HepG2 (cell line): ENCODE measurements around the gene FAM228B. TPM values are rescaled to one million over a fixed set of nuclear protein-coding genes. Genes with fewer than 3 reads are reported as not detected.
A peak's percentile ranks its signal among the peaks of the same experiment; 100 is the strongest.

Experiments
- CHD2 ChIP-seq: IDR thresholded peaks from 2 replicates; pipeline ENCODE4 v1.6.1; 2011; ENCODE audit warnings: low read depth, low read length, improper control_type of control experiment
- CSRNP1 ChIP-seq: sonication (generic); formaldehyde crosslinking; IDR thresholded peaks from 2 replicates; pipeline ENCODE4 v1.8.1; 2023; ENCODE audit warnings: mild to moderate bottlenecking, missing genetic modification reagents
- E2F1 ChIP-seq: sonication (generic); formaldehyde crosslinking; IDR thresholded peaks from 2 replicates; pipeline ENCODE4 v1.5.0; 2020; ENCODE audit warnings: missing genetic modification reagents
- GPBP1L1 ChIP-seq: sonication (generic); formaldehyde crosslinking; IDR thresholded peaks from 2 replicates; pipeline ENCODE4 v1.5.0; 2020; ENCODE audit warnings: mild to moderate bottlenecking, missing genetic modification reagents
- MIER3 ChIP-seq: IDR thresholded peaks from 2 replicates; pipeline ENCODE4 v1.6.1; 2016; ENCODE audit warnings: missing compliant biosample characterization, borderline replicate concordance
- MXI1 ChIP-seq: IDR thresholded peaks from 3 replicates; pipeline ENCODE4 v1.6.1; 2012; ENCODE audit warnings: low read depth, low read length, inconsistent platforms, borderline replicate concordance
- RXRA ChIP-seq: sonication (generic); formaldehyde crosslinking; IDR thresholded peaks from 2 replicates; pipeline ENCODE4 v1.5.1; 2020; ENCODE audit warnings: missing genetic modification reagents
- SIN3A ChIP-seq: IDR thresholded peaks from 2 replicates; pipeline ENCODE4 v1.6.1; 2011; ENCODE audit warnings: low read depth, mild to moderate bottlenecking, control low read depth, low read length, borderline replicate concordance
- SOX13 ChIP-seq, 3 experiments: fragments of 450-650 bp in 1 of 3; sonication (generic) in 1 of 3; formaldehyde crosslinking in 1 of 3; IDR thresholded peaks in 2 of 3; conservative IDR thresholded peaks in 1 of 3; 2 replicates each; pipeline versions ENCODE4 v1.5.0 to v1.6.1; 2016 to 2020; ENCODE audit warnings: antibody characterized with exemption in 1 of 3, mild to moderate bottlenecking in 1 of 3, missing compliant biosample characterization in 1 of 3, missing genetic modification reagents in 1 of 3, moderate library complexity in 1 of 3
- SPEN ChIP-seq: sonication (generic); formaldehyde crosslinking; IDR thresholded peaks from 2 replicates; pipeline ENCODE4 v1.5.1; 2020; ENCODE audit warnings: low read depth, mild to moderate bottlenecking, missing genetic modification reagents
- XBP1 ChIP-seq: sonication (generic); formaldehyde crosslinking; IDR thresholded peaks from 2 replicates; pipeline ENCODE4 v1.5.0; 2020; ENCODE audit warnings: missing genetic modification reagents
- XRCC5 ChIP-seq: fragments of 200-400 bp; formaldehyde crosslinking; optimal IDR thresholded peaks from 2 replicates; pipeline ENCODE3; 2017; ENCODE audit warnings: mild to moderate bottlenecking, low read length
- ZBTB10 ChIP-seq: sonication (generic); formaldehyde crosslinking; IDR thresholded peaks from 2 replicates; pipeline ENCODE4 v1.4.0; 2020; ENCODE audit warnings: missing genetic modification reagents, borderline replicate concordance
- ZKSCAN1 ChIP-seq: fragments of 150-350 bp; IDR thresholded peaks from 2 replicates; pipeline ENCODE4 v1.6.1; 2014; ENCODE audit warnings: low read length
- ZNF235 ChIP-seq: sonication (generic); formaldehyde crosslinking; IDR thresholded peaks from 2 replicates; pipeline ENCODE4 v1.8.1; 2023; ENCODE audit warnings: mild to moderate bottlenecking, missing genetic modification reagents, borderline replicate concordance
- ZNF331 ChIP-seq: sonication (generic); formaldehyde crosslinking; IDR thresholded peaks from 2 replicates; pipeline ENCODE4 v1.4.0; 2020; ENCODE audit warnings: missing genetic modification reagents
- ZNF530 ChIP-seq: sonication (generic); formaldehyde crosslinking; IDR thresholded peaks from 2 replicates; pipeline ENCODE4 v1.5.0; 2020; ENCODE audit warnings: low read depth, mild to moderate bottlenecking, missing genetic modification reagents
- ZNF572 ChIP-seq: sonication (generic); formaldehyde crosslinking; IDR thresholded peaks from 2 replicates; pipeline ENCODE4 v1.5.1; 2020; ENCODE audit warnings: mild to moderate bottlenecking, missing genetic modification reagents
- ZNF773 ChIP-seq: sonication (generic); formaldehyde crosslinking; IDR thresholded peaks from 2 replicates; pipeline ENCODE4 v1.4.0; 2020; ENCODE audit warnings: missing genetic modification reagents, borderline replicate concordance
- ZNF781 ChIP-seq: sonication (generic); formaldehyde crosslinking; IDR thresholded peaks from 2 replicates; pipeline ENCODE4 v1.5.1; 2020; ENCODE audit warnings: borderline replicate concordance, mild to moderate bottlenecking, missing genetic modification reagents; ENCODE audit errors: not compliant biosample characterization
- ZNF850 ChIP-seq: sonication (generic); formaldehyde crosslinking; conservative IDR thresholded peaks from 2 replicates; pipeline ENCODE4 v1.9.0; 2021; ENCODE audit warnings: mild to moderate bottlenecking, missing genetic modification reagents
- polyA plus RNA-seq, 8 experiments: library from polyadenylated mRNA; depleted of rRNA in 3 of 8; stranded (reverse) in 7 of 8; unstranded in 1 of 8; fragments of >200 nt; fragmentation: Illumina TruSeq in 4 of 8; extraction: Trizol in 4 of 8; gene quantifications; 2 replicates each; pipeline versions ENCODE4 v1.2.1 to v1.2.3, GENCODE V29; 2011 to 2016; ENCODE audit warnings: low read depth in 4 of 8, missing spikeins in 1 of 8, mixed read lengths in 1 of 8; ENCODE audit not compliant: insufficient read depth in 1 of 8
- total RNA-seq, 5 experiments: library from RNA; depleted of rRNA; stranded (reverse); fragments of >200 nt; fragmentation: Illumina TruSeq; extraction: Trizol; gene quantifications; 2 replicates each; pipeline ENCODE4 v1.2.3, GENCODE V29; 2016; ENCODE audit warnings: low read depth in 1 of 5

FAM228B gene
- total and polyA plus RNA-seq, 2 of the 13 experiments (the other 11 are each of a cell fraction or from before 2014, with no cell fraction given): 0.79 to 1.1 TPM

- peak; percentile 77 for TF ChIP-seq ZBTB10 (CRISPR knock-in tag)
- 0 out of 2 replicates have a peak, but pooled peaks have one; percentile 10 for TF ChIP-seq MIER3 (CRISPR knock-in tag)
- peak; percentile 92 for TF ChIP-seq SPEN (CRISPR knock-in tag)
- TF ChIP-seq CSRNP1 (CRISPR knock-in tag): peak; percentile 87; the same call in 1 of the 2 replicates
- TF ChIP-seq SIN3A: peak; percentile 50; the same call in 1 of the 2 replicates
- TF ChIP-seq SOX13 (IDR thresholded peaks at IDR 0.05): no peak
- TF ChIP-seq SOX13 (CRISPR knock-in tag; conservative IDR thresholded peaks at IDR 0.05 in 1 of 2, IDR thresholded peaks at IDR 0.05 in 1 of 2): peak in 1 of 2 experiments; percentile 7; a peak in 2 of 4 replicates
- TF ChIP-seq RXRA (CRISPR knock-in tag): peak; percentile 72; the same call in 1 of the 2 replicates
- 0 out of 2 replicates have a peak, but pooled peaks have one; percentile 76 for TF ChIP-seq ZNF572 (CRISPR knock-in tag)
- no peak; the same call in 1 of the 2 replicates for TF ChIP-seq ZNF773 (CRISPR knock-in tag)
- peak; percentile 69; the same call in 1 of the 2 replicates for TF ChIP-seq XBP1 (CRISPR knock-in tag)
- TF ChIP-seq ZNF850 (CRISPR knock-in tag): 0 out of 2 replicates have a peak, but pooled peaks have one; percentile 71
- TF ChIP-seq ZNF331 (CRISPR knock-in tag): peak; percentile 23
- 0 out of 2 replicates have a peak, but pooled peaks have one; percentile 24 for TF ChIP-seq ZNF235 (CRISPR knock-in tag)
- no peak for TF ChIP-seq GPBP1L1 (CRISPR knock-in tag)
- TF ChIP-seq E2F1: peak; percentile 74; the same call in 1 of the 2 replicates
- no peak; the same call in 1 of the 2 replicates for TF ChIP-seq ZNF530 (CRISPR knock-in tag)
- TF ChIP-seq XRCC5: peak; percentile 38
- TF ChIP-seq MXI1: peak; percentile 9; the same call in 1 of the 3 replicates
- TF ChIP-seq ZKSCAN1: no peak
- no peak for TF ChIP-seq ZNF781 (CRISPR knock-in tag)
- TF ChIP-seq CHD2: no peak; the same call in 1 of the 2 replicates
Measured at GRCh38 chr2:24123195-24123921, at the start of gene FAM228B, which contains the start of gene PFN4 (continued).
